Astrocyte of the cerebellum (primary cell): ENCODE measurements around the gene JPT2.
A peak's percentile ranks its signal among the peaks of the same experiment; 100 is the strongest.
"Not testable (repeated sequence)": the region's sequence is repeated elsewhere in the genome, so short reads cannot be mapped to it uniquely, and the experiment has no call there.

Experiments
- DNase-seq: peaks from one replicate; pipeline ENCODE4 v3.0.0-alpha.2; 2011; ENCODE audit warnings: low read depth
- H3K4me3 ChIP-seq: 2 replicates; pipeline ENCODE4 v1.5.1; 2011; ENCODE audit warnings: mild to moderate bottlenecking, low read depth, low read length, moderate library complexity
- in situ Hi-C: cut with HindIII; loops from 2 replicates; pipeline ENCODE4 v1.10.0; 2017; ENCODE audit warnings: low sequenced_read_pairs
- TF ChIP-seq, protein P1 (sequence below): IDR thresholded peaks from 2 replicates; pipeline ENCODE4 v1.5.1; 2012; ENCODE audit warnings: low read length, low read depth, moderate library complexity, mild to moderate bottlenecking; ENCODE audit errors: missing control alignments

Gene JPT2

DNA sequence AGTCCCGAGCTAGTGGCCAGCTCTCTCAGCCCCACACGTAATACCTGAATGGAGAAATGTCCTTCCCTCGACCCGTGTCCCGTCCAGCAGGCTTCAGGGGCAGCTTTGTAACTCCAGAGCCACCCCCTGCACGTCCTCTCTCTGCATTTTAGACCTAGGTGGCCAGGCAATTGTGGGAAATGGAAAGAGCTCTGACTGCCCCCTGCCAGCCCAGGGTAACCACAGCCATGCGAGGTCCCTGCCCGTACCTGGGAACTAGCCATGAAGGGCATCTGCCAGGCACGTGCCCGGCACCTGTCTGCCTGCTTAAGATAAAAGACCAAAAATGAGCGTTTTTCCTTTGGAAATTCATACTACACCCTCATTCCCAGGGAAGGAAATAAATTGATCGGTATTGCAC, 37.1 kb downstream of the JPT2 start:
- no peak overlapping the region for H3K4me3 ChIP-seq
- TF ChIP-seq, protein P1, sequence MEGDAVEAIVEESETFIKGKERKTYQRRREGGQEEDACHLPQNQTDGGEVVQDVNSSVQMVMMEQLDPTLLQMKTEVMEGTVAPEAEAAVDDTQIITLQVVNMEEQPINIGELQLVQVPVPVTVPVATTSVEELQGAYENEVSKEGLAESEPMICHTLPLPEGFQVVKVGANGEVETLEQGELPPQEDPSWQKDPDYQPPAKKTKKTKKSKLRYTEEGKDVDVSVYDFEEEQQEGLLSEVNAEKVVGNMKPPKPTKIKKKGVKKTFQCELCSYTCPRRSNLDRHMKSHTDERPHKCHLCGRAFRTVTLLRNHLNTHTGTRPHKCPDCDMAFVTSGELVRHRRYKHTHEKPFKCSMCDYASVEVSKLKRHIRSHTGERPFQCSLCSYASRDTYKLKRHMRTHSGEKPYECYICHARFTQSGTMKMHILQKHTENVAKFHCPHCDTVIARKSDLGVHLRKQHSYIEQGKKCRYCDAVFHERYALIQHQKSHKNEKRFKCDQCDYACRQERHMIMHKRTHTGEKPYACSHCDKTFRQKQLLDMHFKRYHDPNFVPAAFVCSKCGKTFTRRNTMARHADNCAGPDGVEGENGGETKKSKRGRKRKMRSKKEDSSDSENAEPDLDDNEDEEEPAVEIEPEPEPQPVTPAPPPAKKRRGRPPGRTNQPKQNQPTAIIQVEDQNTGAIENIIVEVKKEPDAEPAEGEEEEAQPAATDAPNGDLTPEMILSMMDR = no peak
- in situ Hi-C loops = no loop called here
- no peak for DNase-seq

DNA sequence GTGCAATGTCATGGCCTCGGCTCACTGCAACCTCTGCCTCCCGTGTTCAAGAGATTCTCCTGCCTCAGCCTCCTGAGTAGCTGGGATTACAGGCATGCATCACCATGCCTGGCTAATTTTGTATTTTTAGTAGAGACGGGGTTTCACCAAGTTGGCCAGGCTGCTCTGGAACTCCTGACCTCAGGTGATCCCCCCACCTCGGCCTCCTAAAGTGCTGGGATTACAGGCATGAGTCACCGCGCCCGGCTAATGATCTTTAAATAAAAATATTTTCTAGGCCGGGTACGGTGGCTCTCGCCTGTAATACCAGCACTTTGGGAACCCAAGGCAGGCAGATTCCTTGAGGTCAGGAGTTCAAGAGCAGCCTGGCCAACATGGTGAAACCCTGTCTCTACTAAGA, 40.2 kb downstream of the JPT2 start:
- in situ Hi-C loops, DNase-seq: not testable (repeated sequence)

DNA sequence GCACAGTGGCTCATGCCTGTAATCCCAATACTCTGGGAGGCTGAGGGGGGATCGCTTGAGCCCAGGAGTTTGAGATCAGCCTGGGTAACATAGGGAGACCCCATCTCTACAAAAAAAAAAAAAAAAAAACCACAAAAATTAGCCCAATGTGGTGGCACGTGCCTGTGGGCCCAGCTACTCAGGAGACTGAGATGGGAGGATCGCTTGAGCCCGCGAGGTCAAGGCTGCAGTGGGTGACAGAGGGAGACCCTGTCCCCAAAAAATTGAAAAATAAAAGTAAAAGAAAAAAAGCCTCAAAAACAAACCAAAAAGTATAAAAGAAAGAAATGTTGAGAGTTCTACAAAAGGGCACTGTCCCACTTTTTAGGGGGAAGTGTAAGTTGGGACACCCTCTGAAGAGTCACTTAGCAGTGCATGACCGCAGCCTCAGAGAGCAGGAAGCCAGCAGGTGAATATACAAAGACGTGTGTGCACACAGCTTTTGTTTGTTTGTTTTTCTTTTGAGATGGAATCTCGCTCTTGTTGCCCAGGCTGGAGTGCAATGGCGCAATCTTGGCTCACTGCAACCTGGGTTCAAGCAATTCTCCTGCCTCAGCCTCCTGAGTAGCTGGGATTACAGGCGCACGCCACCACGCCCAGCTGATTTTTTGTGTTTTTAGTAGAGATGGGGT, 41.6 kb downstream of the JPT2 start:
- H3K4me3 ChIP-seq, DNase-seq, in situ Hi-C loops: not testable (repeated sequence)

More for the DNA sequence above, 40.2 kb downstream of the JPT2 start:
- not testable (repeated sequence) for H3K4me3 ChIP-seq

DNA sequence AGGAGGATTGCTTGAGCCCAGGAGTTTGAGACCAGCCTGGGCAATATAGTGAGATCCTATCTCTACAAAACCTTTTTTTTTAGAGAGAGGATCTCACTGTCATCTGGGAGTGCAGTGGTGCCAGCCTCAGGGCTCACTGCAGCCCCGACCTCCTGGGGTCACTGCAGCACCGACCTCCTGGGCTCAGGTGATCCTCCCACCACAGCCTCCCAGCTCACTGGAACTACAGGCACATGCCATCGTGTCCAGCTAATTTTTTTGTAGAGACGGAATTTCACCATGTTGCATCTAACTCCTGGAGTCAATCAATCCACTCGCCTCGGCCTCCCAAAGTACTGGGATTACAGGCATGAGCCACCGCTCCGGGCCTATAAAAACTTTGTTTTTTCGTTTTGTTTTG, 43.3 kb downstream of the JPT2 start:
- in situ Hi-C loops = no loop called here
- H3K4me3 ChIP-seq = no peak overlapping the region
- no peak for DNase-seq
- TF ChIP-seq, protein P1 = no peak

DNA sequence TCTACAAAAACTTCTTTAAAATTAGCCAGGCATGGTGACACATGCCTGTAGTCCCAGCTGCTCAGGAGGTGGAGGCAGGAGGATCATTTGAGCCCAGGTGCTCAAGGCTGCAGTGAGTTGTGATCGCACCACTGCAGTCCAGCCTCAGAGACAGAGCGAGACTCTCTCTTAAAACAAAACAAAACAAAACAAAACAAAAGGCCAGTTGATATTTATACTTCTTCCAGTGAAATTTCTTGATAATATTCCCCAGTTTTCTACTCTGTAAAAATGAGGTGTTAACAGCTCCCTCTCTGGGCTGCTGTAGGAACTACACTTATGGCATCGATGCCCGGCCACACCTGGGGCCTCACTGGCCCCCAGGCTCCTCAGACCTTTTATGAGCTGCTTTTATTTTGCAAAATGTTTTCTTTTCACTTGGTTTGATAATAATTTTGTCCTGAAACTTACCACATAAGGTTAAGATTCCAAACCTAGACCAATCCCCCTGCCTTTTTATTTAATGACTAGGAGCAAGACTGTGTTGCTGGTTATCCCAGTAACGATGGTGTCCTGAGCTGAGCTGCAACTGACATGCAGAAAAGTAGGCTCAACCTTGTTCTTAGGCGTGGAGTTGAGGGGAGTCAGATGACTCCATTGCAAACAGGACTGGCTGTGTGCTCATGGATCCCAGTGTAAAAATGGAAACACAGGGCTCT, 45.5 kb downstream of the JPT2 start:
- H3K4me3 ChIP-seq = no peak overlapping the region
- TF ChIP-seq, protein P1 = peak; percentile 86
- in situ Hi-C loops = no loop called here
- DNase-seq = no peak

DNA sequence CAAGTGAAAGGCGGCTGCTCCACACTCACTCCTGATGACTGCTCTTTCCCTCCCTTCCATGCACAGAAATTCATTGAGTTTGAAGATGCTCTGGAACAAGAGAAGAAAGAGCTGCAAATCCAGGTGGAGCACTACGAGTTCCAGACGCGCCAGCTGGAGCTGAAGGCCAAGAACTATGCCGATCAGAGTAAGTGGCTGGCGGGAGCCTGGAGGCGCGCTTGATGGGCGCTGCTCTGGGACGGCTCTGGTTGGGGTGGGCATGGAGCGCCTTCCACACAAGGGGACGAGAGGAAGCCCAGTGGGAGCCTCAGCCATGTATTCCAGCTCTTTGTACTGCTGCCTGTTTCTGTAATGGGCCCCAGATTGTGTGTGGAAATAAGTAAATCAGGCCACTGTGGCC, 46.4 kb downstream of the JPT2 start:
- in situ Hi-C loops = no loop called here

DNA sequence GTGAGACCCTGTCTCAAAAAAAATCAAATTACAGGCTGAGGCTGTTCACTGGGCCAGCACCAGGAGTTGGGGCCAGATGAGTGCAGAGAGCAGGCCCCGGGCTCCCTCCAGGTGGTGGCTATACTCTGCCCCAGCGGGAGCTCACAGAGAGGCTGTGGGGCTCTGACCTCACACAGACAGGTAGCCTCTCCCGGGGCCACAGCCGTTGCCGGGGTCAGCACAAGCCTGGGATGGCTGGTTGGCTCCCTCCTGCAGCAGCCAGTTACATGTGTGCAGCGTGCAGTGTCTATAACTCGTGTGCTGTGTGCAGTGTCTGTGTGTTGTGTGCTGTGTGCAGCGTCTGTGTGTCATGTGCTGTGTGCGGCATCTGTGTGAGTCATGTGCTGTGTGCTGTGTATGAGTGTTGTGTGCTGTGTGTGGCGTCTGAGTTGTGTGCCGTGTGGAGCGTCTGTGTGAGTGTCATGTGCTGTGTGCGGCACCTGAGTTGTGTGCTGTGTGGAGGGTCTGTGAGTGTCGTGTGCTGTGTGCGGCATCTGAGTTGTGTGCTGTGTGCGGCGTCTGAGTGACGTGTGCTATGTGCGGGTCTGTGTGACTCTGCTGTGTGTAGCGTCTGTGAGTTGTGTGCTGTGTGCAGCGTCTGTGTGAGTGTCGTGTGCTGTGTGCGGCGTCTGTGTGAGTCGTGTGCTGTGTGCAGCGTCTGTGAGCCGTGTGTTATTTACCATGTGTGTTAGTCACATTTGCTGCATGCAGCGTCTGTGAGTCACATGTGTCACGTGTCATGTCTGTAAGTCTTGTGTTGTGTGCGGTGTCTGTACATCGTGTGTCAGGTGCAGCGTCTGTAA, 48.8 kb downstream of the JPT2 start:
- no peak overlapping the region for H3K4me3 ChIP-seq
- no peak for DNase-seq
- TF ChIP-seq, protein P1 = no peak
- in situ Hi-C loops = no loop called here

More for the DNA sequence above, 46.4 kb downstream of the JPT2 start:
- DNase-seq = no peak
- TF ChIP-seq, protein P1 = no peak
- H3K4me3 ChIP-seq = no peak overlapping the region
